HG02981 (cell line): Measurements from ENCODE around the gene IGSF3.

ENCODE experiments used
- ATAC-seq: cut with Tn5 transposase; IDR thresholded peaks from one replicate; pipeline ENCODE4 v1.9.1; 2021; ENCODE audit warnings: mild to moderate bottlenecking, moderate library complexity; ENCODE audit not compliant: unreplicated experiment

The IGSF3 gene

GRCh38 chr1:116561563-116561962, 106.0 kb downstream of the IGSF3 start:
- no peak for ATAC-seq

GRCh38 chr1:116560704-116561490, 106.6 kb downstream of the IGSF3 start:
- ATAC-seq, result no peak

- ATAC-seq, result peak; percentile 30
These were observed 108.2 kb downstream of the IGSF3 start for GRCh38 chr1:116559304-116559761.

GRCh38 chr1:116558571-116558970, 109.0 kb downstream of the IGSF3 start:
- ATAC-seq, result no peak

GRCh38 chr1:116558140-116558549, 109.4 kb downstream of the IGSF3 start:
- ATAC-seq, result no peak

- no peak for ATAC-seq
These were observed 110.1 kb downstream of the IGSF3 start for GRCh38 chr1:116557323-116557878.

GRCh38 chr1:116556289-116557006, 111.1 kb downstream of the IGSF3 start:
- ATAC-seq, result peak; percentile 57

GRCh38 chr1:116554924-116555323, 112.6 kb downstream of the IGSF3 start:
- no peak for ATAC-seq

GRCh38 chr1:116553386-116554115, 114.0 kb downstream of the IGSF3 start:
- no peak for ATAC-seq

GRCh38 chr1:116546354-116546977, 121.1 kb downstream of the IGSF3 start:
- no peak for ATAC-seq

GRCh38 chr1:116545359-116545705, 122.2 kb downstream of the IGSF3 start:
- ATAC-seq, result peak; percentile 6

GRCh38 chr1:116544588-116545358, 122.8 kb downstream of the IGSF3 start:
- ATAC-seq, result peak; percentile 53

GRCh38 chr1:116540088-116540487, 127.4 kb downstream of the IGSF3 start:
- peak; percentile 42 for ATAC-seq

- peak; percentile 80 for ATAC-seq
These were observed 129.0 kb downstream of the IGSF3 start for GRCh38 chr1:116538544-116538943.

GRCh38 chr1:116537898-116538297, 129.6 kb downstream of the IGSF3 start:
- no peak for ATAC-seq

GRCh38 chr1:116537040-116537831, 130.3 kb downstream of the IGSF3 start:
- no peak for ATAC-seq

GRCh38 chr1:116534014-116534739, 133.4 kb downstream of the IGSF3 start:
- ATAC-seq, result no peak

GRCh38 chr1:116533429-116533820, 134.1 kb downstream of the IGSF3 start:
- no peak for ATAC-seq
